Measurements from ENCODE around the gene SLC9A7.

GRCh38 chrX:46617906-46618305, 141.0 kb downstream of the SLC9A7 start:
- TF ChIP-seq TAF1 (IDR thresholded peaks at IDR 0.05; ENCODE audit: low read depth, low read length) (no peak), POLR2A (IDR thresholded peaks at IDR 0.05; ENCODE audit: low read depth, low read length) (no peak), POLR2AphosphoS5 (IDR thresholded peaks at IDR 0.05; ENCODE audit: low read depth, low read length) (no peak), POU2F2 (IDR thresholded peaks at IDR 0.05; ENCODE audit: low read depth, low read length) (no peak)

All from GM12891 (cell line).